ENCODE results near the gene SLC22A17. TPM values are rescaled to one million over a fixed set of nuclear protein-coding genes. Genes with fewer than 3 reads are reported as not detected.

SLC22A17 gene
- polyA plus RNA-seq, 1 donor (not counting 4 experiments of a cell fraction or from before 2014, with no cell fraction given), result 0.76 TPM

DNA sequence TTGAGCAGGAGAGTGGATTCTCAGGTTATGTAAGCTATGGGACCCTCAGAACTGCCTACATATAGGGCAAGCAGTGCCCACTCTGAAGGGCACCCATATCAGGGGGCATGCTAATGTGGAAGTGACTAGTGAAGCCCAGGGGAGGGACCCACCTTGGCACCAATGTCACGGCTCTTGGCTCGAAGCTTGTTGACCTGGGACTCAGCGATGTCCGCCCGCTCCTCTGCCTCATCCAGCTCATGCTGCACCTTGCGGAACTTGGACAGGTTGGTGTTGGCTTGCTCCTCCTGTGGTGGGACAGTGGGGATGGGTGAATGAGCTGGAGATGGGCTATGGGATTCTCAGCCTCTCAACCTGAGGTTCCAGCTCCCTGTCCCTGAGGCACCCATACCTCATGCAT, 29.6 kb upstream of the SLC22A17 start:
- Histone ChIP-seq H3K4me1 (ENCODE audit: control insufficient read depth, extremely low read depth, insufficient read depth, low read length) (no peaks in the 10 kb centered on the region), H3K36me3 (ENCODE audit: control insufficient read depth in 2 of 2, extremely low read depth in 1 of 2, insufficient read depth in 2 of 2, low read length in 2 of 2) (no peaks in the 10 kb centered on the region), H3K27me3 (ENCODE audit: control insufficient read depth, extremely low read depth, insufficient read depth, low read length) (peaks cover 7% of the 10 kb centered on the region), H2AFZ (ENCODE audit: control insufficient read depth, low read length) (no peak overlapping the region), H4K20me1 (ENCODE audit: control insufficient read depth, extremely low read depth, insufficient read depth, low read length) (no peaks in the 10 kb centered on the region), H3K4me3 (ENCODE audit: control insufficient read depth in 2 of 3, extremely low read depth in 1 of 3, insufficient read depth in 2 of 3, low read depth in 1 of 3, low read length in 3 of 3) (no peak overlapping the region), H3K27ac (ENCODE audit: control insufficient read depth, insufficient read depth, low read length) (no peak overlapping the region), H3K79me2 (ENCODE audit: control insufficient read depth, insufficient read depth, low read length) (no peaks in the 10 kb centered on the region), H3K9me1 (ENCODE audit: control insufficient read depth, extremely low read depth, insufficient read depth, low read length) (no peaks in the 10 kb centered on the region), H3K9ac (ENCODE audit: control insufficient read depth, extremely low read depth, insufficient read depth, low read length) (no peak overlapping the region), H3K9me3 (ENCODE audit: control insufficient read depth, low read depth, low read length) (no peaks in the 10 kb centered on the region), H3K4me2 (ENCODE audit: control insufficient read depth, extremely low read depth, insufficient read depth, low read depth, low read length) (no peak overlapping the region)
- DNase-seq (ENCODE audit: low read depth, low spot score) (no peak), FAIRE-seq (no peak)
- TF ChIP-seq EZH2 (IDR thresholded peaks at IDR 0.05; ENCODE audit: low read length), result no peak
- TF ChIP-seq, protein P1, sequence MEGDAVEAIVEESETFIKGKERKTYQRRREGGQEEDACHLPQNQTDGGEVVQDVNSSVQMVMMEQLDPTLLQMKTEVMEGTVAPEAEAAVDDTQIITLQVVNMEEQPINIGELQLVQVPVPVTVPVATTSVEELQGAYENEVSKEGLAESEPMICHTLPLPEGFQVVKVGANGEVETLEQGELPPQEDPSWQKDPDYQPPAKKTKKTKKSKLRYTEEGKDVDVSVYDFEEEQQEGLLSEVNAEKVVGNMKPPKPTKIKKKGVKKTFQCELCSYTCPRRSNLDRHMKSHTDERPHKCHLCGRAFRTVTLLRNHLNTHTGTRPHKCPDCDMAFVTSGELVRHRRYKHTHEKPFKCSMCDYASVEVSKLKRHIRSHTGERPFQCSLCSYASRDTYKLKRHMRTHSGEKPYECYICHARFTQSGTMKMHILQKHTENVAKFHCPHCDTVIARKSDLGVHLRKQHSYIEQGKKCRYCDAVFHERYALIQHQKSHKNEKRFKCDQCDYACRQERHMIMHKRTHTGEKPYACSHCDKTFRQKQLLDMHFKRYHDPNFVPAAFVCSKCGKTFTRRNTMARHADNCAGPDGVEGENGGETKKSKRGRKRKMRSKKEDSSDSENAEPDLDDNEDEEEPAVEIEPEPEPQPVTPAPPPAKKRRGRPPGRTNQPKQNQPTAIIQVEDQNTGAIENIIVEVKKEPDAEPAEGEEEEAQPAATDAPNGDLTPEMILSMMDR (optimal IDR thresholded peaks at IDR 0.05 in 1 of 3, IDR thresholded peaks at IDR 0.05 in 1 of 3, conservative IDR thresholded peaks at IDR 0.05 in 1 of 3; ENCODE audit: extremely low read depth in 1 of 3, insufficient read depth in 2 of 3, low read length in 3 of 3), result no peak
- dilution Hi-C loops (cut with MboI; ENCODE audit: extremely low pct_ligation_motif_present, low sequenced_read_pairs), result no loop called here

DNA sequence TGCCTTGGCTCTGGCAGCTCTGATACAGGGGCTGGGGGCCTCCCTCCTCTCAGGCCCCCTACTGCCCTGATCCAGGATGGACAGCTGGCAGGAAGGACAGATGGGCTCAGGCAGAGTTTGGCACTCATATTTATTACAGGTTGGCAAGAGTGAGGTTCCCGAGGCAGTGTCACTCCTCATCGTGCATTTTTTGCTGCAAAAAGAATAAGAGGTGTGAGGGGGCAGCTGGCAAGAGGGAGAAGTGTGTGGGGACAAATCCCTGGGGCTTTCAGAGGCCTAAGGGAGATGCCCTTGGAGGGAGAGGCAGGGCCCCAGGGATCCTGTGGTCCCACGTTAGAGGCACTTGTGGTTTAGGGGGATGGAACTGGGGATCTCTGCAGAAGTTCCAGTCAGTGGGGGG, 29.2 kb upstream of the SLC22A17 start:
- H3K9ac ChIP-seq (ENCODE audit: control insufficient read depth, extremely low read depth, insufficient read depth, low read length), result no peak overlapping the region

More for the DNA sequence above, 29.2 kb upstream of the SLC22A17 start:
- no peak overlapping the region for H3K4me2 ChIP-seq (ENCODE audit: control insufficient read depth, extremely low read depth, insufficient read depth, low read depth, low read length)
- no peaks in the 10 kb centered on the region for H3K9me1 ChIP-seq (ENCODE audit: control insufficient read depth, extremely low read depth, insufficient read depth, low read length)
- DNase-seq (ENCODE audit: low read depth, low spot score) (no peak), FAIRE-seq (no peak)
- TF ChIP-seq, protein P1 (optimal IDR thresholded peaks at IDR 0.05 in 1 of 3, IDR thresholded peaks at IDR 0.05 in 1 of 3, conservative IDR thresholded peaks at IDR 0.05 in 1 of 3; ENCODE audit: extremely low read depth in 1 of 3, insufficient read depth in 2 of 3, low read length in 3 of 3), result no peak
- TF ChIP-seq EZH2 (IDR thresholded peaks at IDR 0.05; ENCODE audit: low read length), result no peak
- H3K9me3 ChIP-seq (ENCODE audit: control insufficient read depth, low read depth, low read length), result no peaks in the 10 kb centered on the region
- H3K79me2 ChIP-seq (ENCODE audit: control insufficient read depth, insufficient read depth, low read length), result no peaks in the 10 kb centered on the region
- no peaks in the 10 kb centered on the region for H3K36me3 ChIP-seq (ENCODE audit: control insufficient read depth in 2 of 2, extremely low read depth in 1 of 2, insufficient read depth in 2 of 2, low read length in 2 of 2)
- H4K20me1 ChIP-seq (ENCODE audit: control insufficient read depth, extremely low read depth, insufficient read depth, low read length), result no peaks in the 10 kb centered on the region
- H3K27me3 ChIP-seq (ENCODE audit: control insufficient read depth, extremely low read depth, insufficient read depth, low read length), result peaks cover 7% of the 10 kb centered on the region
- H3K4me1 ChIP-seq (ENCODE audit: control insufficient read depth, extremely low read depth, insufficient read depth, low read length), result no peaks in the 10 kb centered on the region
- H3K4me3 ChIP-seq (ENCODE audit: control insufficient read depth in 2 of 3, extremely low read depth in 1 of 3, insufficient read depth in 2 of 3, low read depth in 1 of 3, low read length in 3 of 3), result no peak overlapping the region
- no peak overlapping the region for H2AFZ ChIP-seq (ENCODE audit: control insufficient read depth, low read length)
- dilution Hi-C loops (cut with MboI; ENCODE audit: extremely low pct_ligation_motif_present, low sequenced_read_pairs), result no loop called here
- H3K27ac ChIP-seq (ENCODE audit: control insufficient read depth, insufficient read depth, low read length), result no peak overlapping the region
